Activated gamma-delta T cell treated with Interleukin-2 at 50 U/mL for 16 hours (primary cell): Measurements from ENCODE around the gene CAPN3.

Experiments
- DNase-seq: peaks from one replicate; pipeline ENCODE4 v3.0.0-alpha.2; 2020

CAPN3 gene

GRCh38 chr15:42457445-42458442 lies 98.4 kb downstream of the CAPN3 start:
- no peak for DNase-seq

GRCh38 chr15:42461261-42461660 lies 102.0 kb downstream of the CAPN3 start:
- DNase-seq = no peak
